Gastrocnemius medialis (tissue), 4 donors: ENCODE data around the gene AP2S1. TPM values are rescaled to one million over a fixed set of nuclear protein-coding genes. Genes with fewer than 3 reads are reported as not detected.
A peak's percentile ranks its signal among the peaks of the same experiment; 100 is the strongest.

Experiments
- ATAC-seq, 2 donors: fragments of 150-250 bp; one replicate each; pipeline ENCODE4 v1.9.1; 2016
- DNase-seq, 2 donors: peaks; one replicate each; pipeline ENCODE4 v3.0.0-alpha.2; 2019
- H3K27ac ChIP-seq, 4 donors: fragments of 200-600 bp; sonication (generic); 1 replicate in 1 of 4; 2 replicates in 3 of 4; pipeline ENCODE4 v1.5.1; 2016 to 2018; ENCODE audit warnings: mild to moderate bottlenecking in 2 of 4, moderate library complexity in 1 of 4
- H3K27me3 ChIP-seq, 3 donors: fragments of 200-600 bp; sonication (generic) in 2 of 3; 1 replicate in 1 of 3; 2 replicates in 2 of 3; pipeline versions ENCODE4 v1.5.1 to v1.6.0; 2016 to 2019; ENCODE audit warnings: mild to moderate bottlenecking in 1 of 3, moderate library complexity in 1 of 3
- H3K36me3 ChIP-seq, 2 donors: fragments of 200-600 bp; sonication (generic) in 1 of 2; one replicate each; pipeline ENCODE4 v1.5.1; 2017 to 2018
- H3K4me1 ChIP-seq, 2 donors: fragments of 200-600 bp; sonication (generic) in 1 of 2; one replicate each; pipeline ENCODE4 v1.5.1; 2016 to 2017; ENCODE audit warnings: mild to moderate bottlenecking in 2 of 2
- H3K4me3 ChIP-seq, 4 donors: fragments of 200-600 bp; sonication (generic) in 3 of 4; 1 replicate in 1 of 4; 2 replicates in 3 of 4; pipeline ENCODE4 v1.5.1; 2016 to 2019; ENCODE audit warnings: mild to moderate bottlenecking in 2 of 4
- H3K9me3 ChIP-seq, 3 donors: fragments of 200-600 bp; sonication (generic) in 2 of 3; 1 replicate in 1 of 3; 2 replicates in 2 of 3; pipeline ENCODE4 v1.5.1; 2016 to 2019
- POLR2A ChIP-seq, 2 donors: fragments of 450-650 bp; IDR thresholded peaks; one replicate each; pipeline ENCODE4 v1.6.1; 2017; ENCODE audit warnings: antibody characterized with exemption in 2 of 2, mild to moderate bottlenecking in 2 of 2, moderate library complexity in 2 of 2
- in situ Hi-C, 4 donors: fragments of 200-750 bp; cut with MboI; loops; one replicate each; pipeline versions ENCODE4 v1.15.0 to v1.8.0; 2017; ENCODE audit warnings: low sequenced_read_pairs in 4 of 4
- intact Hi-C: fragments of 100-400 bp; cut with DNase I; formaldehyde crosslinking; loops from one replicate; pipeline ENCODE4 v1.15.1; 2023; ENCODE audit warnings: low total_unique reads
- total RNA-seq, 4 donors: library from RNA; depleted of rRNA; stranded (reverse); fragments of >200 nt; gene quantifications; one replicate each; pipeline versions ENCODE4 v1.1.0 to v1.2.3, GENCODE V29; 2016
- TF ChIP-seq, protein P1 (sequence below), 5 experiments: fragments of 450-650 bp in 3 of 5; fragments of 200-600 bp in 2 of 5; sonication (generic) in 2 of 5; IDR thresholded peaks in 4 of 5; conservative IDR thresholded peaks in 1 of 5; 1 replicate in 4 of 5; 2 replicates in 1 of 5; pipeline ENCODE4 v1.5.1; 2016 to 2019; ENCODE audit warnings: antibody characterized with exemption in 5 of 5, mild to moderate bottlenecking in 3 of 5, moderate library complexity in 3 of 5

AP2S1 gene
- total RNA-seq, 4 donors from 2014 or later = 42.7 to 94.1 (median 64.9) TPM

DNA sequence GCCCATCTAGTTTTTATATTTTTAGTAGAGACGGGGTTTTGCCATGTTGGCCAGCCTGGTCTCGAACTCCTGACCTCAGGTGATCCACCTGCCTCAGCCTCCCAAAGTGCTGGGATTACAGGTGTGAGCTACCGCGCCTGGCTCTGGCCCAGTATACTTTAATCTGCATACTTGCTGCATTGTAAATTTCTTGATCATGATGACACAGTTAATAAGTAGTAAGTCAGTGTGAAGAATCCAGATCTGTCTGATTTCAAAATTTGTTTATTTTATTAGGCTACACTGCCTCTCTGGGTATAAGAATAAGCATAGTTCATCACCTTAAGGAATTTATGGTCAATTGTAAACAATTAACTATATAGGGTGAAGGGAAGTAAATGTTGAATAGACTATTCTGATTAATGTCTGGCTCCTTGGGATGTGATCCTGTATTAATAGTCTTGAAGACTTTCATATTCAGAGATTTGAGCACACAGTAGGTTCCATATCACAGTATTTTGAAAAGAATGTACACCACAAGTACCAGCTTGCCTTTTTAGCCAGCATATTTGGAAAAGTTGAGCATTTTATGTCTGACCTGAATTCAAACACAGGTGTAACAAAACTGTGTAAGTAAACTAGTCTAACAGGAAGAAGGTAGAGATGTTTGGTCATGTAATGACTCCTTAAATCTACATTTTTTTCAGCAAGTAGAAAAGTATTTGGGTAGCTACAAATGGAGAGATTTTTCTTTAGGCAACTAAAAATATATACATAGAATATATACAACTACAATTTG, 17.6 kb upstream of the AP2S1 start:
- Histone ChIP-seq H3K27ac (no peak overlapping the region), H3K36me3 (no peaks in the 10 kb centered on the region), H3K4me1 (peaks cover 46 to 53% of the 10 kb centered on the region in 2 donors), H3K9me3 (no peaks in the 10 kb centered on the region), H3K4me3 (no peak overlapping the region), H3K27me3 (no peaks in the 10 kb centered on the region)
- intact Hi-C loops = no loop called here
- DNase-seq (no peak), ATAC-seq (no peak)
- TF ChIP-seq, protein P1, sequence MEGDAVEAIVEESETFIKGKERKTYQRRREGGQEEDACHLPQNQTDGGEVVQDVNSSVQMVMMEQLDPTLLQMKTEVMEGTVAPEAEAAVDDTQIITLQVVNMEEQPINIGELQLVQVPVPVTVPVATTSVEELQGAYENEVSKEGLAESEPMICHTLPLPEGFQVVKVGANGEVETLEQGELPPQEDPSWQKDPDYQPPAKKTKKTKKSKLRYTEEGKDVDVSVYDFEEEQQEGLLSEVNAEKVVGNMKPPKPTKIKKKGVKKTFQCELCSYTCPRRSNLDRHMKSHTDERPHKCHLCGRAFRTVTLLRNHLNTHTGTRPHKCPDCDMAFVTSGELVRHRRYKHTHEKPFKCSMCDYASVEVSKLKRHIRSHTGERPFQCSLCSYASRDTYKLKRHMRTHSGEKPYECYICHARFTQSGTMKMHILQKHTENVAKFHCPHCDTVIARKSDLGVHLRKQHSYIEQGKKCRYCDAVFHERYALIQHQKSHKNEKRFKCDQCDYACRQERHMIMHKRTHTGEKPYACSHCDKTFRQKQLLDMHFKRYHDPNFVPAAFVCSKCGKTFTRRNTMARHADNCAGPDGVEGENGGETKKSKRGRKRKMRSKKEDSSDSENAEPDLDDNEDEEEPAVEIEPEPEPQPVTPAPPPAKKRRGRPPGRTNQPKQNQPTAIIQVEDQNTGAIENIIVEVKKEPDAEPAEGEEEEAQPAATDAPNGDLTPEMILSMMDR (IDR thresholded peaks at IDR 0.05 in 4 of 5, conservative IDR thresholded peaks at IDR 0.05 in 1 of 5) = no peak
- no peak for TF ChIP-seq POLR2A (IDR thresholded peaks at IDR 0.05)
- in situ Hi-C loops = no loop called here

DNA sequence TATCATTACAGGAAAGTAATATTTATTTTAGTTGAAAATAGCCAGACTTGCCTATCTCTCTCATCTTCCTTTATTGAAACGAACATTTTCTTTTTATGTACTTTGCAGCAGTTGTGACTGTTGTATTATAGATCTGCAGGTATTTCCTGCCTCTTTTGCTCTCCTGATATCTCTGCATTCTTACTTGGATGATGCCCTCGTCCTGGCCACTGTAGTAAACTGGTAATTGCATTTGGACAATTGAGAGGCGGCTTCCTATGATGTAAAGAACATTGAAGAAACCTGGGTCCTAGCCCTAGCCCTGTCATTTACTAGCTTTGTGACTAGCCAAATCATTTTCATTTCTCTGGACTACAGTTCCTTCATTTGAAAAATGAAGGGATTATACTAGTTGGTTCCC, 16.5 kb upstream of the AP2S1 start:
- Histone ChIP-seq H3K27me3 (no peaks in the 10 kb centered on the region), H3K9me3 (no peaks in the 10 kb centered on the region), H3K4me1 (peaks cover 56 to 63% of the 10 kb centered on the region in 2 donors), H3K4me3 (no peak overlapping the region), H3K36me3 (no peaks in the 10 kb centered on the region), H3K27ac (peak overlapping the region in 2 of 4 donors; percentile 32 to 56)
- intact Hi-C loops = no loop called here
- in situ Hi-C loops = no loop called here
- ATAC-seq (no peak), DNase-seq (no peak)
- TF ChIP-seq, protein P1 (IDR thresholded peaks at IDR 0.05 in 4 of 5, conservative IDR thresholded peaks at IDR 0.05 in 1 of 5) = no peak
- no peak for TF ChIP-seq POLR2A (IDR thresholded peaks at IDR 0.05)

DNA sequence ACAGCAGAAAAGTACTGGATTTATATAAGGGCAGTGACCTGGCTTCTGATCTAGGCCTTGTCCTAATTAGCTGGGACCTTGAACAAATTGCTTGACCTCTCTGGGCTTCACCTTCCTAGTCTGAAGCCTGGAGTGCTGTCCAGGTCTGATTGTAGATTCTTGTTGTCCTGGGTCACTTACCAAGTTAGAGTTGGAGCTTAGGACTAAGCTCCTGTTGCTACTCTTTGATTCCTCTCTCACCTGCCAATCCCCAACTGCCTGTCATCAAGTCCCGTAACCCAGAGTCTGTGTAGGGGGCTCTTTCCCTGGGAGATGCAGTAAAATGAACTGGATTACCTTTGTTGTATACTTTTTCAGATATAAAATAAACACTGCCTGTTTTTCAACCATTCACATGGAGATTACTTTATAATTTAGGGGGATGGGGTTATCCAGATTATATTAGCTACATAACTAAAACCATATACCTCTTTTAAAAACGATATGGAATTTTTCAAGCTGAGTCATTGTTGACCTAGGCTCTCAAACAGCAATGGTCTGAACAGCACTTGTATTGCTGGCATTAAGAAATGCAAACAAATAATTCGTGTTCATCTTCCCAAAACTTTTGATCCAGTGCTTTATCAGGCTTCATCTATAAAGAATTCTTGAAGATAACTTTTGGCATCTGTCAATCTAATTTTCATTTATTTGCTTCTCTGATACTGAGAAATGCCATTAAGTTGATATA, 15.9 kb upstream of the AP2S1 start:
- Histone ChIP-seq H3K36me3 (no peaks in the 10 kb centered on the region), H3K27ac (peak overlapping the region; percentile 32 to 60 (median 54)), H3K9me3 (no peaks in the 10 kb centered on the region), H3K27me3 (no peaks in the 10 kb centered on the region), H3K4me3 (no peak overlapping the region), H3K4me1 (peaks cover 62 to 69% of the 10 kb centered on the region in 2 donors)
- TF ChIP-seq, protein P1 (IDR thresholded peaks at IDR 0.05 in 4 of 5, conservative IDR thresholded peaks at IDR 0.05 in 1 of 5) = no peak
- TF ChIP-seq POLR2A (IDR thresholded peaks at IDR 0.05) = no peak
- intact Hi-C loops = no loop called here
- in situ Hi-C loops = no loop called here
- DNase-seq = no peak
- ATAC-seq = peak in 1 of 2 donors; percentile 29

DNA sequence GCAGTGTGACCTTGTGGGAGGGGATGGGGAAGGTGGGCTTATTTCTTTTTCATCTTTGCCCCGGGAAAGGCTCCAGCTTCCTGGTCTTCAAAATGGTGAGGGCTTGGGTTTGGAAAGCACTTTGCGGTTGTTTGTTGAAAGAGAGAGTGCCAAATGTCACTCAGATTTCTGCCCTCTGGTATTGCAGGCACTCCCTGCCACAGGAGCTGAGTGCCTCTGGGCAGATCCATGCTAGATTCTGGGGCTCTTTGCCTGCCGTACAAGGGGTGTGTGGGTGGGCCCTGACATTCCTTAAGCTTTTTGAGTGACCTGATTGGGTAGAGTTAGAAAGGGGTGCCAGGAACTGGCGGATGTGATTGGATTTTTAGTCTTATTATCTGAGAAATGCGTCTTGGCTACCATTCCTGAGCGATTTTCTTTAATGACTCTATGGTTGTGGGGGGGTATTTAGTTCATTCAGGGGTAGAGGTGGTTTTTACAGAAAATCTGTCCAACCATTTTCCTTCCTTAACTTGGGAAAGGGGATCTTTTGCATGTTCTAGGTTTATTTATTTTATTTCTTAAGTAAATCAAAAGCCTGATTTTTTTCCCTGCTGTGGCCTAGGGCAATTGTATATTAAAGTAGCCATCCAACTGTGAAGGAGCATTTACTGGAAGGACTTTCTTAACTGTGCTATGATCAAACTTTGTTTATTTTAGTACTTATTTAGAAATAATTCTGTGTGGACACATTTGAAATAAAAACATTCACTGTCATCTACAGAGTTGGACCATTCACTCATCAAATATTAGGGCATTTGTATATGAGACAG, 13.4 kb upstream of the AP2S1 start:
- Histone ChIP-seq H3K4me1 (peaks cover 68 to 73% of the 10 kb centered on the region in 2 donors), H3K4me3 (peak overlapping the region in 3 of 4 donors; percentile 11 to 98 (median 71)), H3K27me3 (no peaks in the 10 kb centered on the region), H3K36me3 (no peaks in the 10 kb centered on the region), H3K9me3 (no peaks in the 10 kb centered on the region), H3K27ac (peak overlapping the region; percentile 94 to 100 (median 100))
- TF ChIP-seq, protein P1 (IDR thresholded peaks at IDR 0.05 in 4 of 5, conservative IDR thresholded peaks at IDR 0.05 in 1 of 5) = no peak
- TF ChIP-seq POLR2A (IDR thresholded peaks at IDR 0.05) = no peak
- no peak for ATAC-seq
- no peak for DNase-seq
- in situ Hi-C loops = loop anchor here in 1 of 4 donors (5.0 kb wide), 1 partner anchor 58 kb away; no protein-coding TSS in a partner anchor
- intact Hi-C loops = no loop called here
